AG09319 (cell line): ENCODE measurements around the gene POU6F2.

Source experiments
- DNase-seq: peaks from one replicate; pipeline ENCODE4 v3.0.0-alpha.2; 2010; ENCODE audit warnings: low read depth; ENCODE audit errors: extremely low read depth
- CTCF ChIP-seq: IDR thresholded peaks from 2 replicates; pipeline ENCODE4 v1.5.1; 2011; ENCODE audit warnings: low read depth, mild to moderate bottlenecking, inconsistent platforms, low read length, moderate library complexity

Gene POU6F2

GRCh38 chr7:39414224-39415035, 436.7 kb downstream of the POU6F2 start:
- no peak for DNase-seq
- TF ChIP-seq CTCF, result no peak; the same call in 1 of the 2 replicates

- no peak for DNase-seq
- TF ChIP-seq CTCF, result no peak
Observed at GRCh38 chr7:39415091-39415787, 437.5 kb downstream of the POU6F2 start.

GRCh38 chr7:39416866-39417265, 439.2 kb downstream of the POU6F2 start:
- TF ChIP-seq CTCF, result no peak
- no peak for DNase-seq

GRCh38 chr7:39417642-39418041, 439.9 kb downstream of the POU6F2 start:
- TF ChIP-seq CTCF, result no peak
- DNase-seq, result no peak

- no peak for DNase-seq
- no peak for TF ChIP-seq CTCF
Observed at GRCh38 chr7:39421251-39421650, 443.5 kb downstream of the POU6F2 start.

- DNase-seq, result no peak
- no peak for TF ChIP-seq CTCF
Observed at GRCh38 chr7:39421661-39422060, 444.0 kb downstream of the POU6F2 start.

GRCh38 chr7:39428221-39428620, 450.5 kb downstream of the POU6F2 start:
- DNase-seq, result no peak
- no peak for TF ChIP-seq CTCF
